ENCODE data around the gene IFNA17.
"Not testable (repeated sequence)": the region's sequence is repeated elsewhere in the genome, so short reads cannot be mapped to it uniquely, and the experiment has no call there.

Gene IFNA17

DNA sequence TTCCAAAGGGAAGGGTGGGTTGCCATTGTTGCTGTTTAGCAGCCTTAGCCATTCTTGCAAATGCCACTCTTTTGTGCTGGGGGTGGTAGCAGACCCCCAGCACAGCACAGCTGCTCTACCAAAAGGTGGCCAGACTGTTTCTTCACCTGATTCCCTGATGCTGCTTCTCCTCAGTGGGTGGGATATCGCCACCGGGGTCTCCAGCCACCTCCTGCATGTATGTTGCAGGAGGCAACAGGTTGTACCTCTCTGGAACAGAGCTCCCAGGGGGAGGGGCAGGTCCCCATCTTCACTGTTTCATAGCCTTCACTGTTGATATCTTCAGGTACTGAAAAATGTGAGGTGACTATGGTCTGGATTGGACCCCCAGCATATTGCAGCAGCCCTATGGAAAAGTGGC, 17.2 kb downstream of the IFNA17 start:
- DNase-seq (ENCODE audit: low read depth) = not testable (repeated sequence)

DNA sequence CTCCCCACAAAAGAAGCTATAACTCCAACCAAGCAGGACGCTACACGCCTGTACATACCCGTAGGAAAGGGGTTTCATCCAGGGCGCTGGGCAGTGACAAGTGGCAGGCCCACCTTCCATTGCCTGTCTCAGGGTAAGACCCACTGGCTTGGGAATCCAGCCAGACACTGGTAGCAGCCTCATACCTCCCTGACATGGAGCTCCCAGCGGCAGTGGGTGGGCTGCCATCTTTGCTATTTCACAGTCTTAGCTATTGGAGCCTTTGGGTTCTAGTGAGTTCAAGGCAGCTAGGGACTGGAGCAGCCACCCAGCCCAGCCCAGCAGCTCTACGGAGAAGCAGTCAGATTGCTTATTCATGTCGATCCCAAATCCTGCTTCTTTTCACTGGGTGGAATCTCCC, 17.7 kb downstream of the IFNA17 start:
- DNase-seq (ENCODE audit: low read depth) = no peak

DNA sequence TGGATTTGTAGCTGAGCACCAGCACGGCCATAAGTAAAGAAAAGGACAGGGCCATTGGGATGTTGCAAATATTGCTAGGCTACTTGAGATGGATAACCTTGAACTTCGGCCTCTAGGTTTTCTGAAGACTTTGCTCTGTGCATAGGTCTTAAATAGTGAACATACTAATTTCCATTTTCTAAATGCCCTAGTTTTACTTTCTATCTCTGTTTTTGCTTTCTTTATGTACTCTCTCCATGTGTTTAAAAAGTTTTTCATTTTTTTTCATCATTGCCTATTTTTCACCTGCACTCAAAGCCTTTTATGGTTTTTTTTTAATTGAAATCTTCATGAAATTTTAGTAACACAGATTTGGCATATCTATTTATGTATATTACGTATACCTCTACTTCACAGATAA, 21.0 kb downstream of the IFNA17 start, which contains the start of gene IFNA10:
TSS of gene IFNA10 (minus strand) at position 101 of the 400 bp plus-strand sequence. CDS start at position 55, 46 bp downstream.
- not testable (repeated sequence) for DNase-seq (ENCODE audit: low read depth)

DNA sequence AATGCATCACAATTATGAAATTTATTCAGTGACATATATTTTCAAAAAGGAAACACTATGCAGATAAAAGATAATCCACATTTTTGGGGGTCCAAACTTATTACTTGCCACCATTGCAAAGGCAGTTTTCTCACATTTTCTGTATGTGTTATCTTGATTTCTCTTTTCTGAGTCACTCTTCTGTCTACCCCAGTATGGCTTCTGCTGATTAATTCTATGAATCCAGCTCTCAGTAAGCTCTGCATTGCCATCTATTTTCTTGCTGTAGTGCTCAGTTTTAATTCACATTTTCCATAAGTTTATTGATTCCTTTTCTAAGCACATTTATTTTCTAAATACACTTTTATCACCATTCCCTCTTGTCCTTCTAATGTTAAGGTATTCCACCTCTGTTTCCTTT, 22.8 kb downstream of the IFNA17 start:
- peak; percentile 0 for DNase-seq (ENCODE audit: low read depth)

DNA sequence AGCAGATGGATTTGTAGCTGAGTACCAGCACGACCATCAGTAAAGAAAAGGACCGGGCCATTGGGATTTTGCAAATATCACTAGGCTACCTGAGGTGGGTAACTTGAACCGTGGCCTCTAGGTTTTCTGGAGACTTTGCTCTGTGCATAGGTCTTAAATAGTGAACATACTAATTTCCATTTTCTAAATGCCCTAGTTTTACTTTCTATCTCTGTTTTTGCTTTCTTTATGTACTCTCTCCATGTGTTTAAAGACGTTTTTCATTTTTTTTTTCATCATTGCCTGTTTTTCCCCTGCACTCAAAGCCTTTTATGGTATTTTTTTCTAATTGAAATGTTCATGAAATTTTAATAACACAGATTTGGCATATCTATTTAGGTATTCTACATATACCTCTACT, 25.9 kb downstream of the IFNA17 start, which contains the start of gene IFNA7:
TSS of gene IFNA7 (minus strand) at position 101 of the 400 bp plus-strand sequence. CDS start at position 61, 40 bp downstream.
- DNase-seq (ENCODE audit: low read depth) = not testable (repeated sequence)

DNA sequence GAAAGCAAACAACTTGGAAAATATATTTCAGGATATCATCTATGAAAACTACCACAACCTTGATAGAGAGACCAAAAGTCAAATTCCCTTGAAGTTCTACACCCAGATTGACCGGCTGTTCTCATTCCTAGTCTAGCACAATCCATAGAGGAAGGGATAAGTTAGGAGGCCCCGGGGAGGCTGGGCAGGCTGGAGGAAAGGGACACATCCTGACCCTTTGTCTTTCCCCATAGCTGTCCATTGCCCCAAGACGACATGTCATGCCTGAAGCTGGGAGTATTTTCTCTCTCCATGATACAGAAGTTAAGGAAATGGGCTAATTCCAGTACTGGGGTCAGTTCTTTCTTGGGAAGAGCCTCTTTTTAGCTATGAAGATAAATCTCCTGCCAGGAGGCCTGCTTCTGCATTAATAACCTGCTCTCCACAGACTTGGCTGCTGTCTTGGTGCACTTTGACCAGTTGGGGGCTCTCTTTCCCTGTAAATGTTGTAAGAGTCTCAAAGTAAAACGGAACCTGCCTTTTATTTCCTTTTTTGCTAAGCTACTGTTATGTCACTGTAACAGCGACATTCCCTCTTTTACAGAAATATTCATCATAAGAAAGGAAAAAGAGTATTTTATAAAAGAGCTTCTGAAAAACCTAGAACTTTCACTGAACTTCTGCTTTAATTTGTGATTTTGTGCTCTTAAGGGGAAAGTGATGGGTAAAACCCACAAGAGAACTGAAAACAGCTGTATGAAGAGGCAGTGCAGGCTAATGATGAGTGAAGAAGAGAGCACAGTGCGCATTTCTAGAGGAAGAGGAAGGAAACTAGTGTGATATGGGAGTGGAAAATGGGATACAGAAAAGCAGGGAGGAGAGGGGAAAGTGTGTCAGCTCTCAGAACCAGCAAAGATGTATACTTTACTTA, 32.9 kb downstream of the IFNA17 start:
- peak; percentile 4 for DNase-seq (ENCODE audit: low read depth)

DNA sequence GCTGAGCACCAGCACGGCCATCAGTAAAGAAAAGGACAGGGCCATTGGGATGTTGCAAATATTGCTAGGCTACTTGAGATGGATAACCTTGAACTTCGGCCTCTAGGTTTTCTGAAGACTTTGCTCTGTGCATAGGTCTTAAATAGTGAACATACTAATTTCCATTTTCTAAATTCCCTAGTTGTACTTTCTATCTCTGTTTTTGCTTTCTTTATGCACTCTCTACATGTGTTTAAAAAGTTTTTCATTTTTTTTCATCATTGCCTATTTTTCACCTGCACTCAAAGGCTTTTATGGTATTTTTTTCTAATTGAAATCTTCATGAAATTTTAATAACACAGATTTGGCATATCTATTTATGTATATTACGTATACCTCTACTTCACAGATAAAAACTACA, 40.5 kb downstream of the IFNA17 start, which contains the start of gene IFNA4:
TSS of gene IFNA4 (minus strand) at position 101 of the 400 bp plus-strand sequence. CDS start at position 45, 56 bp downstream.
- DNase-seq (ENCODE audit: low read depth) = not testable (repeated sequence)

DNA sequence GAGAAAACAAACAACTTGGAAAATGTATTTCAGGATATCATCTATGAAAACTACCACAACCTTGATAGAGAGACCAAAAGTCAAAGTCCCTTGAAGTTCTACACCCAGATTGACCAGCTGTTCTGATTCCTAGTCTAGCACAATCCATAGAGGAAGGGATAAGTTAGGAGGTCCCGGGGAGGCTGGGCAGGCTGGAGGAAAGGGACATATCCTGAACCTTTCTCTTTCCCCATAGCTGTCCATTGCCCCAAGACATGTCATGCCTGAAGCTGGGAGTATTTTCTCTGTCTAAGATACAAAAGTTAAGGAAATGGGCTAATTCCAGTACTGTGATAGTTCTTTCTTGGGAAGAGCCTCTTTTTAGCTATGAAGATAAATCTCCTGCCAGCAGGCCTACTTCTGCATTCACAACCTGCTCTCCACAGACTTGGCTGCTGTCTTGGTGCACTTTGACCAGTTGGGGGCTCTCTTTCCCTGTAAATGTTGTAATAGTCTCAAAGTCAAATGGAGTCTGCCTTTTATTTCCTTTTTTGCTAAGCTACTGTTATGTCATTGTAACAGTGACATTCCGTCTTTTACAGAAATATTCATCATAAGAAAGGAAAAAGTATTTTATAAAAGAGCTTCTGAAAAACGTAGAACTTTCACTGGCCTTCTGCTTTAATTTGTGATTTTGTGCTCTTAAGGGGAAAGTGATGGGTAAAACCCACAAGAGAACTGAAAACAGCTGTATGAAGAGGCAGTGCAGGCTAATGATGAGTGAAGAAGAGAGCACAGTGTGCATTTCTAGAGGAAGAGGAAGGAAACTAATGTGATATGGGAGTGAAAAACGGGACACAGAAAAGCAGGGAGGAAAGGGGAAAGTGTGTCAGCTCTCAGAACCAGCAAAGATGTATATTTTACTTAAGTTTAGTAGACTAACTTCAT, 44.9 kb downstream of the IFNA17 start:
- DNase-seq (ENCODE audit: low read depth) = peak; percentile 10
